ENCODE measurements around the gene CHEK2.
"Not testable (repeated sequence)": the region's sequence is repeated elsewhere in the genome, so short reads cannot be mapped to it uniquely, and the experiment has no call there.

CHEK2 gene

DNA sequence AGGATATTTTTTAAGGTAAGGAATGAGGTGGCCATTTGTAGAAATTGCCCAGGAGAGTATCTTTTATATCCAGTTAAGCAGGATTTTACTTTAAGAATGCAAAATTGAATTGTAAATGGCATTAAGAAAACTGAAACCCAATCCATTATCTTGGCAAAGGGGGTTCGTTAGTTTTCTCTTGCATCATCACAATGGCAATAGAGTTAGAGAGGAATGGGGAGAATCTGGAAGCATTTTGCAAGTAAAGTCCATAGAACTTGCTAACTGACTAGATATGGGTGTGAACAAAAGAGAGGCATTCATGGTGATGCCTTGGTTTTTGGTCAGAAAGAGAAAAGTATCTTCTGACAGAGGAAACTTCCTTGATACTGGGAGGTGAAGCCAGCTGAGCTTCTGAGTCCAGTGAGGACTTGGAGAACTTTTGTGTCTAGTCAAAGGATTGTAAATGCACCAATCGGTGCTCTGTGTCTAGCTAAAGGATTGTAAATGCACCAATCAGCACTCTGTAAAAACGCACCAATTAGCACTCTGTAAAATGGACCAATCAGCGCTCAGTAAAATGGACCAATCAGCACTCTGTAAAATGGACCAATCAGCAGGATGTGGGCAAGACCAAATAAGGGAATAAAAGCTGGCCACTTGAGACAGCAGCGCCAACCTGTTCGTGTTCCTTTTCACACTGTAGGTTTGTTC is 27.2 kb upstream of the CHEK2 start:
- H3K36me3 ChIP-seq (replicated peaks; ENCODE audit: low read depth, low read length) = no peaks in the 10 kb centered on the region
- peaks cover 6% of the 10 kb centered on the region for H3K4me1 ChIP-seq (ENCODE audit: low read length)
- H3K27ac ChIP-seq (ENCODE audit: low read length) = no peak overlapping the region
- H3K4me3 ChIP-seq (ENCODE audit: low read length) = no peak overlapping the region
- no peaks in the 10 kb centered on the region for H4K20me1 ChIP-seq (ENCODE audit: insufficient read depth, low read length)
- no peaks in the 10 kb centered on the region for H3K9me3 ChIP-seq (ENCODE audit: insufficient read depth, low read length)
- no peak overlapping the region for H2AFZ ChIP-seq (ENCODE audit: low read depth, low read length)
- H3K9ac ChIP-seq (ENCODE audit: low read length) = no peak overlapping the region
- no peaks in the 10 kb centered on the region for H3K27me3 ChIP-seq (ENCODE audit: low read depth, low read length)
- TF ChIP-seq, protein P1, sequence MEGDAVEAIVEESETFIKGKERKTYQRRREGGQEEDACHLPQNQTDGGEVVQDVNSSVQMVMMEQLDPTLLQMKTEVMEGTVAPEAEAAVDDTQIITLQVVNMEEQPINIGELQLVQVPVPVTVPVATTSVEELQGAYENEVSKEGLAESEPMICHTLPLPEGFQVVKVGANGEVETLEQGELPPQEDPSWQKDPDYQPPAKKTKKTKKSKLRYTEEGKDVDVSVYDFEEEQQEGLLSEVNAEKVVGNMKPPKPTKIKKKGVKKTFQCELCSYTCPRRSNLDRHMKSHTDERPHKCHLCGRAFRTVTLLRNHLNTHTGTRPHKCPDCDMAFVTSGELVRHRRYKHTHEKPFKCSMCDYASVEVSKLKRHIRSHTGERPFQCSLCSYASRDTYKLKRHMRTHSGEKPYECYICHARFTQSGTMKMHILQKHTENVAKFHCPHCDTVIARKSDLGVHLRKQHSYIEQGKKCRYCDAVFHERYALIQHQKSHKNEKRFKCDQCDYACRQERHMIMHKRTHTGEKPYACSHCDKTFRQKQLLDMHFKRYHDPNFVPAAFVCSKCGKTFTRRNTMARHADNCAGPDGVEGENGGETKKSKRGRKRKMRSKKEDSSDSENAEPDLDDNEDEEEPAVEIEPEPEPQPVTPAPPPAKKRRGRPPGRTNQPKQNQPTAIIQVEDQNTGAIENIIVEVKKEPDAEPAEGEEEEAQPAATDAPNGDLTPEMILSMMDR (IDR thresholded peaks at IDR 0.05; ENCODE audit: low read depth, low read length) = no peak
- TF ChIP-seq EZH2phosphoT487 (IDR thresholded peaks at IDR 0.05; ENCODE audit: low read depth) = no peak
- H3K4me2 ChIP-seq (ENCODE audit: low read length) = no peak overlapping the region
- H3K79me2 ChIP-seq (ENCODE audit: low read length) = peaks cover 13% of the 10 kb centered on the region

DNA sequence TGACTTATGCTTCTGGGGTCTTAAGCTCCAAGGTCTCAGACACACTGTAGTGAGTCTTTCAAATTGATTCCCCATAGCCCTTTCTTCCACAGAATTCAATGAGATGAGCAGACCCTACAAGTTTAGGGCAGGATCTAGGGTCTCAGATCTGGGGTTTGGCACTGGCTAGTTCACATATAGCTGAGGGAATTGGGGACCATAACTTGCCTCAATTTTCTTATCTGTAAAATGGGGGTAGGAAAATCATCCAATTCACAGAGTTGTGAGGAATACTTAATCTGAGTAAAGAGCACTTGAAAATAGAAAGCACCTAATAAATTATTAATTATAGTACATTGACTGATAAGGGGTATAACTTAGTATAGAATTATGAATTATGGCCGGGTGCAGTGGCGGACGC is 25.0 kb upstream of the CHEK2 start:
- Histone ChIP-seq H3K4me2 (ENCODE audit: low read length) (no peak overlapping the region), H4K20me1 (ENCODE audit: insufficient read depth, low read length) (no peaks in the 10 kb centered on the region), H3K4me1 (ENCODE audit: low read length) (no peaks in the 10 kb centered on the region), H3K4me3 (ENCODE audit: low read length) (no peak overlapping the region), H3K79me2 (ENCODE audit: low read length) (no peaks in the 10 kb centered on the region), H3K27ac (ENCODE audit: low read length) (no peak overlapping the region), H3K9ac (ENCODE audit: low read length) (no peak overlapping the region), H3K27me3 (ENCODE audit: low read depth, low read length) (no peaks in the 10 kb centered on the region), H2AFZ (ENCODE audit: low read depth, low read length) (no peak overlapping the region), H3K36me3 (replicated peaks; ENCODE audit: low read depth, low read length) (no peaks in the 10 kb centered on the region), H3K9me3 (ENCODE audit: insufficient read depth, low read length) (no peaks in the 10 kb centered on the region)
- no peak for TF ChIP-seq EZH2phosphoT487 (IDR thresholded peaks at IDR 0.05; ENCODE audit: low read depth)
- TF ChIP-seq, protein P1 (IDR thresholded peaks at IDR 0.05; ENCODE audit: low read depth, low read length) = no peak

DNA sequence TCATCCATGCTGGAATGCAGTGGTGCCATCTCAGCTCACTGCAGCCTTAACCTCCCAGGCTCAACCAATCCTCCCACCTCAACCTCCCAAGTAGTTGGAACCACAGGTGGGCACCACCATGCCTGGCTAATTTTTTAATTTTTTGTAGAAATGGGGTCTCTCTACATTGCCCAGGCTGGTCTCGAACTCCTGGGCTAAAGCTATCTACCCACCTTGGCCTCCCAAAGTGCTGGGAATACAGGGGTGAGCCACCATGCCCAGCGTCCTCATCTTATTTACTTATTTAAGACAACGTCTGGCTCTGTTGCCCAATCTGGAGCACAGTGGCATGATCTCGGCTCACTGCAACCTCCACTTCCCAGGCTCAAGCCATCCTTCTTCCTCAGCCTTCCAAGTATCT is 20.4 kb upstream of the CHEK2 start:
- not testable (repeated sequence) for H3K27me3 ChIP-seq (ENCODE audit: low read depth, low read length); H3K9me3 ChIP-seq (ENCODE audit: insufficient read depth, low read length); H3K4me2 ChIP-seq (ENCODE audit: low read length); H3K27ac ChIP-seq (ENCODE audit: low read length); H3K9ac ChIP-seq (ENCODE audit: low read length); H2AFZ ChIP-seq (ENCODE audit: low read depth, low read length); H3K36me3 ChIP-seq (replicated peaks; ENCODE audit: low read depth, low read length); H3K79me2 ChIP-seq (ENCODE audit: low read length); H3K4me3 ChIP-seq (ENCODE audit: low read length); H4K20me1 ChIP-seq (ENCODE audit: insufficient read depth, low read length)
- H3K4me1 ChIP-seq (ENCODE audit: low read length) = peaks cover 16% of the 10 kb centered on the region

DNA sequence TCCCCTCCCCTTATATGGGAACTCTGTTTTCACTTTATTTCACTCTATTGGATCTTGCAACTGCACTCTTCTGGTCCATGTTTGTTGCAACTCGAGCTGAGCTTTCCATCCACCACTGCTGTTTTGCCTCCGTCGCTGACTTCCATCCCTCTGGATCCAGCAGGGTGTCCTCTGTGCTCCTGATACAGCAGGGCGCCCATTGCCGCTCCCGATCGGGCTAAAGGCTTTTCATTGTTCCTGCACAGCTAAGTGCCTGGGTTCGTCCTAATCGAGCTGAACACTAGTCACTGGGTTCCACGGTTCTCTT is 19.8 kb upstream of the CHEK2 start:
- no peak overlapping the region for H2AFZ ChIP-seq (ENCODE audit: low read depth, low read length)
- no peak overlapping the region for H3K4me2 ChIP-seq (ENCODE audit: low read length)
- H3K9me3 ChIP-seq (ENCODE audit: insufficient read depth, low read length) = no peaks in the 10 kb centered on the region
- H3K36me3 ChIP-seq (replicated peaks; ENCODE audit: low read depth, low read length) = no peaks in the 10 kb centered on the region
- H3K4me3 ChIP-seq (ENCODE audit: low read length) = no peak overlapping the region
- H3K27ac ChIP-seq (ENCODE audit: low read length) = no peak overlapping the region
- H4K20me1 ChIP-seq (ENCODE audit: insufficient read depth, low read length) = no peaks in the 10 kb centered on the region
- H3K79me2 ChIP-seq (ENCODE audit: low read length) = no peaks in the 10 kb centered on the region
- TF ChIP-seq, protein P1 (IDR thresholded peaks at IDR 0.05; ENCODE audit: low read depth, low read length) = no peak
- TF ChIP-seq EZH2phosphoT487 (IDR thresholded peaks at IDR 0.05; ENCODE audit: low read depth) = no peak
- no peaks in the 10 kb centered on the region for H3K27me3 ChIP-seq (ENCODE audit: low read depth, low read length)
- peaks cover 16% of the 10 kb centered on the region for H3K4me1 ChIP-seq (ENCODE audit: low read length)
- no peak overlapping the region for H3K9ac ChIP-seq (ENCODE audit: low read length)
